RWPE2 (cell line): Measurements from ENCODE around the gene SLFN12.
A peak's percentile ranks its signal among the peaks of the same experiment; 100 is the strongest.

Source experiments
- ATAC-seq: fragments of 200-7000 bp; cut with Tn5 transposase; 3 replicates; pipeline ENCODE4 v1.9.1; 2021; ENCODE audit warnings: low read depth
- DNase-seq: peaks from one replicate; pipeline ENCODE4 v3.0.0-alpha.2; 2020; ENCODE audit warnings: low spot score
- H3K27ac ChIP-seq: fragments of 450-650 bp; 2 replicates; pipeline ENCODE4 v1.5.1; 2017; ENCODE audit warnings: mild to moderate bottlenecking; ENCODE audit not compliant: poor library complexity, severe bottlenecking
- H3K27me3 ChIP-seq: fragments of 250-450 bp; sonication (Bioruptor Pico); 2 replicates; pipeline ENCODE4 v1.5.1; 2021; ENCODE audit warnings: mild to moderate bottlenecking, moderate library complexity; ENCODE audit not compliant: insufficient read depth, poor library complexity, severe bottlenecking
- H3K36me3 ChIP-seq: fragments of 250-450 bp; sonication (Bioruptor Pico); 2 replicates; pipeline ENCODE4 v1.5.1; 2020; ENCODE audit warnings: low read depth, mild to moderate bottlenecking, moderate library complexity
- H3K4me1 ChIP-seq: fragments of 250-450 bp; sonication (Bioruptor Pico); 2 replicates; pipeline ENCODE4 v1.5.1; 2021; ENCODE audit warnings: mild to moderate bottlenecking, moderate library complexity; ENCODE audit not compliant: insufficient read depth, poor library complexity, severe bottlenecking
- H3K4me3 ChIP-seq: fragments of 250-450 bp; sonication (Bioruptor Pico); 2 replicates; pipeline ENCODE4 v1.5.1; 2021; ENCODE audit warnings: mild to moderate bottlenecking, moderate library complexity; ENCODE audit not compliant: severe bottlenecking
- H3K9me3 ChIP-seq: fragments of 250-450 bp; sonication (Bioruptor Pico); 2 replicates; pipeline ENCODE4 v1.5.1; 2021; ENCODE audit warnings: mild to moderate bottlenecking, moderate library complexity; ENCODE audit not compliant: severe bottlenecking
- TF ChIP-seq, protein P1 (sequence below): fragments of 450-650 bp; IDR thresholded peaks from one replicate; pipeline ENCODE4 v1.5.1; 2017; ENCODE audit warnings: mild to moderate bottlenecking, moderate library complexity; ENCODE audit not compliant: poor library complexity, severe bottlenecking

The SLFN12 gene

GRCh38 chr17:35448899-35449227 lies 16.6 kb upstream of the SLFN12 start:
- H3K27ac ChIP-seq, result no peak overlapping the region
- DNase-seq (no peak), ATAC-seq (no peak)
- peak overlapping the region; percentile 40 for H3K4me3 ChIP-seq
- TF ChIP-seq, protein P1, sequence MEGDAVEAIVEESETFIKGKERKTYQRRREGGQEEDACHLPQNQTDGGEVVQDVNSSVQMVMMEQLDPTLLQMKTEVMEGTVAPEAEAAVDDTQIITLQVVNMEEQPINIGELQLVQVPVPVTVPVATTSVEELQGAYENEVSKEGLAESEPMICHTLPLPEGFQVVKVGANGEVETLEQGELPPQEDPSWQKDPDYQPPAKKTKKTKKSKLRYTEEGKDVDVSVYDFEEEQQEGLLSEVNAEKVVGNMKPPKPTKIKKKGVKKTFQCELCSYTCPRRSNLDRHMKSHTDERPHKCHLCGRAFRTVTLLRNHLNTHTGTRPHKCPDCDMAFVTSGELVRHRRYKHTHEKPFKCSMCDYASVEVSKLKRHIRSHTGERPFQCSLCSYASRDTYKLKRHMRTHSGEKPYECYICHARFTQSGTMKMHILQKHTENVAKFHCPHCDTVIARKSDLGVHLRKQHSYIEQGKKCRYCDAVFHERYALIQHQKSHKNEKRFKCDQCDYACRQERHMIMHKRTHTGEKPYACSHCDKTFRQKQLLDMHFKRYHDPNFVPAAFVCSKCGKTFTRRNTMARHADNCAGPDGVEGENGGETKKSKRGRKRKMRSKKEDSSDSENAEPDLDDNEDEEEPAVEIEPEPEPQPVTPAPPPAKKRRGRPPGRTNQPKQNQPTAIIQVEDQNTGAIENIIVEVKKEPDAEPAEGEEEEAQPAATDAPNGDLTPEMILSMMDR, result no peak
- H3K4me1 ChIP-seq, result no peaks in the 10 kb centered on the region
- H3K36me3 ChIP-seq, result no peaks in the 10 kb centered on the region
- H3K9me3 ChIP-seq, result no peaks in the 10 kb centered on the region
- H3K27me3 ChIP-seq, result peaks cover 53% of the 10 kb centered on the region

GRCh38 chr17:35448214-35448898 lies 16.1 kb upstream of the SLFN12 start, which contains the start of gene SLFN13:
Gene SLFN13, minus strand, starts transcription at chr17:35448766. Its CDS starts 3,086 bp downstream, at chr17:35445680.
- TF ChIP-seq, protein P1, result no peak
- DNase-seq, result peak; percentile 65

DNA sequence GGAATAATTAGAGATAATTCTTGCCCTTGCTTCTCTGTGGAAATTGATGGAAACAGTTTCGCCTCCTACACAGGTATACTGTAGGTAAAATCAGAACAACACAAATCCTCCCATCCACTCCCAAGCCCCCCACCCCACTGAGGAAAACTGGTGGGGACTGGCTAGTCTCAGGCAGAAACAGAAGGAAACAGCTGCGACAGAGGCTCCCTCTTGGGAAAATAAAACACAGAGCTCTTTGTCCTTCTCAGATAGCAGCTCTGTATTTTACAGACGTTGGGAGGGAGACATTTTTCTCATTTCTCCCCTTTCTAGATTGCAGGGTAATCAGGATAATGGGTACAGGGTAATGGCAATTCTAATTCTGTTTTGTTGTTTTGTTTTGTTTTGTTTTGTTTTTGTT lies 15.2 kb upstream of the SLFN12 start:
- no peak for ATAC-seq
- Histone ChIP-seq H3K27ac (no peak overlapping the region), H3K4me1 (no peaks in the 10 kb centered on the region)

More at GRCh38 chr17:35448214-35448898, 16.1 kb upstream of the SLFN12 start, which contains the start of gene SLFN13:
- H3K27me3 ChIP-seq, result peaks cover 48% of the 10 kb centered on the region
- H3K4me3 ChIP-seq, result peak within 1 kb of the TSS; percentile 40
- peak; percentile 92 for ATAC-seq
- no peaks in the 10 kb centered on the region for H3K36me3 ChIP-seq
- no peaks in the 10 kb centered on the region for H3K4me1 ChIP-seq
- no peaks in the 10 kb centered on the region for H3K9me3 ChIP-seq
- no peak within 1 kb of the TSS for H3K27ac ChIP-seq

GRCh38 chr17:35438433-35438832 lies 6.1 kb upstream of the SLFN12 start:
- H3K36me3 ChIP-seq, result no peaks in the 10 kb centered on the region
- DNase-seq (no peak), ATAC-seq (no peak)
- TF ChIP-seq, protein P1, result no peak
- H3K4me1 ChIP-seq, result peaks cover 4% of the 10 kb centered on the region
- no peak overlapping the region for H3K27ac ChIP-seq
- H3K9me3 ChIP-seq, result no peaks in the 10 kb centered on the region
- no peaks in the 10 kb centered on the region for H3K27me3 ChIP-seq
- H3K4me3 ChIP-seq, result no peak overlapping the region

More for the DNA sequence above, 15.2 kb upstream of the SLFN12 start:
- TF ChIP-seq, protein P1, result no peak
- DNase-seq, result no peak
- Histone ChIP-seq H3K27me3 (peaks cover 44% of the 10 kb centered on the region), H3K36me3 (no peaks in the 10 kb centered on the region), H3K9me3 (no peaks in the 10 kb centered on the region), H3K4me3 (peak overlapping the region; percentile 40)
